ENCODE data around the gene KLHL2.
"Not testable (repeated sequence)": the region's sequence is repeated elsewhere in the genome, so short reads cannot be mapped to it uniquely, and the experiment has no call there.

DNA sequence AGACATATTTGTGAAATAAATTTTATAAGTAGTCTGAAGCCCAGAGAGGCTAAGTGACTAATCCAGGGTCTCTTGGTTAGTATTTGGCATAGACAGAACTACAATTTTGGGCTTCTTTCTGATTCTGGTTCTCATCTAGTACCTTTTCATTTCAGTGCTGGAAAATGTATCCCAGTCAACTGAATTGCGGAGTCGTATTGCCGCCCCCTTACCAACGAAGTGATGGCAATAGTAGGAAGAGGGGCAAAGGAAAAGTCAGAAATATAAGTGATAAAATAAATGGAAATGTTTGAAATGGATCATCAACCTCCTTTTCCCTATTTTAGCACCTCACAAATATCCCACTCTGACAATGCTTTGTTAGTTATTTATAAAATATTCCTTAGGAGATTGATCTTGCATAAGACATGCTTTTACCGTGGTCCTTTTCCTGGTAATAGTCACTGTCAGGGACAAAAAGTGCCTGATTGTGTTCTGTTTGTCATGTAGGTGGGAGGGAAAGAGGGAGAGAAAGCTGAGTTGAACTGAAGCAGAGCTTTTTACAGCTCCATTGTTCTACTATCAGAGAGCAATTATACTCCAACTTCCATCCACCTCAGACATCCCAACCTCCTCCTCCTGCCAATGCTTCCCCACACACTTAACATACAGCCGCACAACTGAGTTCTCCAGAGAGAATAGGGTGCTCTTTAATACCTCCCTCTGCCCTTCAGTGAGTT is 6.8 kb downstream of the KLHL2 start:
- TF ChIP-seq YY1 (IDR thresholded peaks at IDR 0.05; ENCODE audit: insufficient read depth, insufficient read length); SUZ12 (IDR thresholded peaks at IDR 0.05; ENCODE audit: extremely low read depth, insufficient read depth, insufficient read length); ZNF274 (IDR thresholded peaks at IDR 0.05; ENCODE audit: low read depth, low read length): not testable (repeated sequence)

All from NT2/D1 (cell line).